Adrenal gland (tissue), 12 donors: Measurements from ENCODE around the gene MKNK2. TPM values are rescaled to one million over a fixed set of nuclear protein-coding genes. Genes with fewer than 3 reads are reported as not detected.

Source experiments
- DNase-seq, 7 donors: peaks; one replicate each; pipeline ENCODE4 v3.0.0-alpha.2; 2019 to 2020
- H3K27ac ChIP-seq, 5 donors: fragments of 200-600 bp; sonication (generic) in 4 of 5; 1 replicate in 3 of 5; 2 replicates in 2 of 5; pipeline versions ENCODE4 v1.5.1 to v1.8.0; 2016 to 2020; ENCODE audit warnings: mild to moderate bottlenecking in 1 of 5
- H3K27me3 ChIP-seq: fragments of 200-600 bp; 2 replicates; pipeline ENCODE4 v1.8.0; 2021
- H3K36me3 ChIP-seq, 2 donors: fragments of 200-600 bp; replicated peaks in 1 of 2; 1 replicate in 1 of 2; 2 replicates in 1 of 2; pipeline versions ENCODE4 v1.5.1 to v1.8.0; 2018 to 2022
- H3K4me1 ChIP-seq, 2 donors: fragments of 200-600 bp; replicated peaks in 1 of 2; 1 replicate in 1 of 2; 2 replicates in 1 of 2; pipeline versions ENCODE4 v1.5.1 to v1.8.0; 2018 to 2021
- H3K4me3 ChIP-seq, 4 donors: fragments of 200-600 bp; sonication (generic) in 3 of 4; one replicate each; pipeline ENCODE4 v1.5.1; 2016 to 2018
- H3K9me3 ChIP-seq, 3 donors: fragments of 200-600 bp; sonication (generic) in 1 of 3; replicated peaks in 1 of 3; 1 replicate in 2 of 3; 2 replicates in 1 of 3; pipeline versions ENCODE4 v1.5.1 to v1.8.0; 2016 to 2021
- CTCF ChIP-seq, 6 experiments: fragments of 450-650 bp in 4 of 6; fragments of 200-600 bp in 2 of 6; sonication (generic) in 1 of 6; IDR thresholded peaks; 1 replicate in 5 of 6; 2 replicates in 1 of 6; pipeline versions ENCODE4 v1.5.1 to v1.8.0; 2016 to 2021; ENCODE audit warnings: antibody characterized with exemption in 6 of 6, mild to moderate bottlenecking in 2 of 6, moderate library complexity in 1 of 6
- POLR2A ChIP-seq, 2 donors: fragments of 450-650 bp; IDR thresholded peaks; one replicate each; pipeline ENCODE4 v1.6.1; 2017; ENCODE audit warnings: antibody characterized with exemption in 2 of 2, mild to moderate bottlenecking in 2 of 2, moderate library complexity in 1 of 2
- WGBS, 4 donors: extraction: QIAGEN DNeasy Blood & Tissue Kit in 2 of 4; methylation state at CpG; one replicate each; pipeline versions ENCODE4 v1.1.5 to v1.1.7; 2013 to 2017; 5-methylcytosine and 5-hydroxymethylcytosine counted together
- intact Hi-C, 2 donors: fragments of 100-400 bp; cut with DNase I; formaldehyde crosslinking; loops; one replicate each; pipeline versions ENCODE4 v1.14.1 to v1.15.0; 2022 to 2023
- polyA plus RNA-seq, 3 donors: library from polyadenylated mRNA; stranded (reverse); fragments of 200-250 nt in 2 of 3; fragments of 350-450 nt in 1 of 3; fragmentation: Illumina TruSeq in 1 of 3; extraction: RNeasy Lipid Tissue Mini Kit (QIAGEN cat#74804) in 1 of 3; gene quantifications; one replicate each; pipeline ENCODE4 v1.2.3, GENCODE V29; 2013 to 2014
- total RNA-seq, 9 donors: library from RNA; depleted of rRNA in 4 of 9; stranded (reverse); fragments of >200 nt in 4 of 9; fragments of 120-200 nt in 1 of 9; fragmentation: NEBNext Ultra II Directional in 1 of 9; extraction: Animal tissue kit (Norgen Biotek cat#: 25700) in 1 of 9; gene quantifications; one replicate each; pipeline versions ENCODE4 v1.1.0 to v1.2.4, GENCODE V29; 2013 to 2023
- donor health status: healthy with polysubstance abuse.
- donor health status: Bipolar disorder and iron deficiency.
- donor health status: DM: yes; HTN: yes; CAD: no.
- donor health status: DM: no; HTN: no; CAD: no.
- donor health status: DM: no; HTN: no; CAD: no.
- donor health status: DM: yes; HTN: yes; CAD: no.

Gene MKNK2
- total and polyA plus RNA-seq, 12 donors, result 25.5 to 440 (median 164) TPM

- intact Hi-C loops, result loop anchor here in 1 of 2 donors (10.0 kb wide), 1 partner anchor 49 kb away; no protein-coding TSS in a partner anchor
- Histone ChIP-seq H3K27ac (no peak overlapping the region), H3K4me1 (no peaks in the 10 kb centered on the region), H3K4me3 (no peak overlapping the region), H3K36me3 (peaks cover 0 to 14% of the 10 kb centered on the region in 2 donors), H3K27me3 (no peaks in the 10 kb centered on the region), H3K9me3 (no peaks in the 10 kb centered on the region)
- TF ChIP-seq CTCF (IDR thresholded peaks at IDR 0.05), result no peak
- no peak for TF ChIP-seq POLR2A (IDR thresholded peaks at IDR 0.05)
- DNase-seq, result no peak
- whole genome bisulfite sequencing, 4 donors, result 85 to 94% (median 89%) methylated on average over 4 of the region's 4 CpGs
Observed at GRCh38 chr19:2003874-2004273, 47.2 kb downstream of the MKNK2 start.

DNA sequence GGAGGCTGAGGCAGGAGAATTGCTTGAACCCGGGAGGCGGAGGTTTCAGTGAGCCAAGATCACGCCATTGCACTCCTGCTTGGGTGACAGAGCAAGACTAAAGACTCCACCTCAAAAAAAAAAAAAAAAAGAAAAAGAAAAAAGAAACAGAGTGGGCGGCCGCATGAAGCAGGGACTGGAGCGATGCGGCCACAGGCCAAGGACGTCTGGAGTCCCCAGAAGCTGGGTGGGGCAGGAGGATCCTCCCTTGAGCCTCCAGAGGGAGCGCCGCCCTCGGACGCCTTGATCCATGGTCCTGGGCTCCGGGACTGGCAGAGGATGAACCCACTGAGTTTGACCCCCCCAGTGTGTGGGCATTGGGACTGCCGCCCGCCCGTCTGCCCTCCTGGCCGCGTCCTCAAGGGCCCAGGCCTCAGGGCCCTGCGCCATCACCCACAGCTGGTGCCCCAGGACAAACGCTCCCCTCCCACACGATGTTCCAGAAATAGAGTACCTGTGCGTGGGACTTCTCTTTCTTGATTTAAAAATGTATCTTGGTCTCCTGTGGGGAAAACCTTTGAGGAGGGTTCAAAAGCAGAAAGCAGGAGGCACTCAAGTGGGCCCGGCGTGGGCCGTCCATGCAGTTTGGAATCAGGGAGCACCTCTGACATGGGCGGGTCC lies 51.1 kb downstream of the MKNK2 start:
- intact Hi-C loops, result loop anchor here in 1 of 2 donors (10.0 kb wide), 1 partner anchor 45 kb away; no protein-coding TSS in a partner anchor
- TF ChIP-seq CTCF (IDR thresholded peaks at IDR 0.05), result no peak
- no peak for TF ChIP-seq POLR2A (IDR thresholded peaks at IDR 0.05)
- no peaks in the 10 kb centered on the region for H3K27me3 ChIP-seq
- H3K9me3 ChIP-seq, result no peaks in the 10 kb centered on the region
- no peak overlapping the region for H3K4me3 ChIP-seq
- no peaks in the 10 kb centered on the region for H3K4me1 ChIP-seq
- H3K27ac ChIP-seq, result no peak overlapping the region
- WGBS, 4 donors, result 88 to 92% (median 90%) methylated on average over 13 to 26 of the region's 26 CpGs
- DNase-seq, result no peak
- peaks cover 0 to 28% of the 10 kb centered on the region in 2 donors for H3K36me3 ChIP-seq

DNA sequence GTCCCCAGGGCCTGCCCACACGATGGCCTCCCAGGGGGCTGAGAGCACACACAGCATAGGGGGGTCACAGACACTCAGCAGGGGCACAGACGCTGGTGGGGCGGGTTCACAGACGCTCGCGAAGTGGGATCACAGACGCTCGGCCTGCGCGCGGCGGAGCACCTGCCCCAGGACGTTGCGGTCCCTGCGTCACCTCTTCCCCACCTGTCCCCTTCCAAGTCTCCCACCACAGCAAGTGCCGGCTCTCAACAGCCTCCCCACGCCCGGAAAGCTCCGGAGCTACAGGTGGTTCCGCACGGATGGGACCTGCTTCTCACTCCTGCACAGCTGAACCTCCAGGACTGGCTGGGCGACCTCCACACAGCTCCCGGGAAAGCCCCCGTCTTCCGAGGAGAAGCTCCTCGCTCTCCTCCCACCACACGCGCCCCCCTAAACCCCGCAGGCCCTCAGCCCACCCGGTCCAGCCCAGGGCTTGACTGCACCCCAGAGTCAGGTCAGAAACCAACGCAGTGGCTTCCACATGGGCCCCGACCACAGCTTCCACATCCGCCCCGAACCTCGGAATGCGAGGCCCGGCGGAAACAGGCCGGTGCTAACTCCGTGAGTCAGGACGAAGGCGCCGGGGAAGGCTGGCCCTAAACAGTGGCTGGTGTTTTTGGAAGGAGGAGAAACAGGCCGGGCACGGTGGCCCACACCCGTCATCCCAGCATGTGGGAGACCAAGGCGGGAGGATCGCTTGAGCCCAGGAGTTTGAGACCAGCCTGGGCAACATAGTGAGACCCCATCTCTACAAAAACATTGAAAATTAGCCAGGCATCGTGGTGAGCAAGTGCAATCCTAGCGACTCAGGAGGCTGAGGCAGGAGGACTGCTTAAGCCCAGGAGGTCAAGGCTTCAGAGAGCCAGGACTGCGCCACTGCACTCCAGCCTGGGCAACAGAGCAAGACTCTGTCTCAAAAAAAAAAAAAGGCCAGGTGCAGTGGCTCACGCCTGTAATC lies 52.0 kb downstream of the MKNK2 start:
- Histone ChIP-seq H3K27me3 (no peaks in the 10 kb centered on the region), H3K9me3 (no peaks in the 10 kb centered on the region), H3K27ac (no peak overlapping the region), H3K4me1 (no peaks in the 10 kb centered on the region), H3K36me3 (peaks cover 0 to 28% of the 10 kb centered on the region in 2 donors), H3K4me3 (no peak overlapping the region)
- DNase-seq, result no peak
- no peak for TF ChIP-seq CTCF (IDR thresholded peaks at IDR 0.05)
- intact Hi-C loops, result no loop called here
- WGBS, 4 donors, result 92 to 95% (median 93%) methylated on average over 27 to 52 of the region's 52 CpGs
